Non-pigmented ciliary epithelial cell (primary cell): ENCODE data around the gene PRSS8.
"Not testable (repeated sequence)": the region's sequence is repeated elsewhere in the genome, so short reads cannot be mapped to it uniquely, and the experiment has no call there.

Experiments
- DNase-seq: peaks from one replicate; pipeline ENCODE4 v3.0.0-alpha.2; 2010; ENCODE audit warnings: low read depth

The PRSS8 gene

DNA sequence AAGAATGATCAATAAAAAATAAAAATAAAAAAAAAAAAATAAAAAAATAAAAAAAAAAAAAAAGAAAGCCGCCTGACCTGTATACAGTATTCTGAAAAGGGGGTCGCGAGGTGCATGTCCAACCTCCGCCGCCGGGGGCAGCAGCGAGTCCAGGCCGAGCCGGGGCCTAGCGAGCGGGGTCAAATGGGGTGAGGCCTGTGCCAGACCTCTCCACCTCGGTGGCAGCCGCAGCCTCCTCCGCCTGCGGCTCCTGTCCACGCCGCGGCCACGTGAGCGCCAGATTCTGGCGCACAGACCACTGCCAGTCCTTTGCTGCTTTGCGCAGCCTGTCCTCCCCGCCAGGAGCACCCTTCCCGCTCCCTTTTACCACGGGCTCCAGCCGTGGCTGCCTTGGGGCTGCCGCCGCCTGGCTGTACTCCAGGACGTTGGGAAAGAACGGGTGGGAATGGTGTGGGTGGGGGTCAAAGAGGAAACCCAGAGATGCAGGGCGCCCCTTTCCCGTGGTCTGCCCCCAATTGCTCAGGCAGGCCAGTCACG, 29.8 kb downstream of the PRSS8 start:
- no peak for DNase-seq

GRCh38 chr16:31100876-31101641, 34.5 kb downstream of the PRSS8 start:
- DNase-seq = not testable (repeated sequence)

GRCh38 chr16:31099860-31100638, 35.5 kb downstream of the PRSS8 start:
- no peak for DNase-seq

DNA sequence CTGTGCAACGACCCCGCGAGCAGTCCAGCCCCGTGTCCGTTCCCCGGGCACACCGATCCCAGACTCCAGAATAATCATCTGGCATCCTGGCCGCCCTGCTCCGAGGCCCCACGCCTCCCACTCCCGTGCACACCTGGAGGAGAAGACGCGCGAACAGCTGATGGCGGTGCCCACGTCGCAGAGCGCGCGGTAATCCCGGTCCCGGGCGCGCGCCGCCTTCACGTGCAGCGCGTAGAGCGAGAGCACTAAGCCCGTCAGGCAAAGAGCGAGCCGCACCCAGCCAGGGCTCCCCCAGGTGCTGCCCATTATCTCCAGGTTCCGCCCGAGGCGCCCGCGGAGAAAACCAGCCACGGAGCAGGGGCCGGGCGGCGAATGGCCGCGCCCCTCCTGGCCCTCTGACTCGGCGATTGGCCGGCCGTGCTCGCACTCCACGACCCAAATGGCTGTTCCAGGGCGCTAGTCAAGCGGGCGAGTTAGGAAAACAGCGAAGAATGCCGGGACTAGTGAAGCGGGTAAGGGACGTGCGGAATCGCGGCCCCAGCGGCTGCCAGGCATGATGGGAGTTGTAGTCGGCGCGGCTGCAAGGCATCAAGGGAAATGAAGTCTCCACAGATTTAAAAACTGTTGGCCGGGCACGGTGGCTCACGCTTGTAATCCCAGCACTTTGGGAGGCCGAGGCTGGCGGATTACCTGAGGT, 41.0 kb downstream of the PRSS8 start, which contains the start of gene VKORC1:
Gene VKORC1, minus strand, starts transcription at position 374 of the 697 bp plus-strand sequence. Its CDS starts 68 bp downstream, at position 306.
- peak; percentile 90 for DNase-seq

- no peak for DNase-seq
Measured at GRCh38 chr16:31094088-31094423, 41.5 kb downstream of the PRSS8 start.

- no peak for DNase-seq
Measured at GRCh38 chr16:31093132-31093703, 42.3 kb downstream of the PRSS8 start.

DNA sequence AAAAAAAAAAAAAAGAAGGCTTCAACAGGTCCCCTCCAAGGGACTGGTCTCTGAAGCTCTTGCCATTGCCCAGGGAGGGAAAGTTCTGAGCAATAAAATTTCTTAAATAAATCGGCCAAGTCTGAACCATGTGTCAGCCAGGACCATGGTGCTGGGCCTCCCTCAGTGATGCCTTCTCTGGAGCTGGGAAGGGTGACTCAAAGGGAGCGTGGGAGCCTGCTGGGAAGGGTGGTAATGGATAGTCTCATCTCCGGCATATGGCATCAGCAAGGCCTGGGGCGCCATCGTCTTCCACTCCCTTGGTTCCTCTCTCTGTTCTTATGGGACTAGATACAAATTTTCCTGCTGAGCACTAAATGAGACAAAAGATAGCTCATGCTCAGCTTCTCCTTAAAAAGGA, 43.2 kb downstream of the PRSS8 start:
- DNase-seq = no peak

GRCh38 chr16:31090540-31090939, 45.0 kb downstream of the PRSS8 start:
- DNase-seq = no peak

DNA sequence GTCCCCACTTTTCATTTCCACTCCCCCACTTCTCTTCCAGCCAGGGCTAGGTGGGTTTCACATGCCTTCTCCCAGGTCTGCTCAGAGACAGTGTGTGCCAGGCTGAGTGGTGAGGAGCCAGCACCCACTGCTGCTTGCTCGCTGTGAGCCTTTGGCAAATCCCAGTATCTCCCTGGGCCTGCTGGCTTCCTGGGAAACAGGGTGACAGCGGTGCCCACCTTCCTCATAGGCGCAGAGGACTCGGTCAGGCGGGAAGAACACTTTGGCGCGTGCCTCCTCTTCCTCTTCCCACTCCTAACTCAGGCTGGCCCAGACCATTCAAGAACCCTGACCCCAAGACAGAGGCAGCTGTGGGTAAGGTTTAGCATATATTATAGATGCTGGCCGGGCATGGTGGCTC, 46.3 kb downstream of the PRSS8 start:
- DNase-seq = no peak

DNA sequence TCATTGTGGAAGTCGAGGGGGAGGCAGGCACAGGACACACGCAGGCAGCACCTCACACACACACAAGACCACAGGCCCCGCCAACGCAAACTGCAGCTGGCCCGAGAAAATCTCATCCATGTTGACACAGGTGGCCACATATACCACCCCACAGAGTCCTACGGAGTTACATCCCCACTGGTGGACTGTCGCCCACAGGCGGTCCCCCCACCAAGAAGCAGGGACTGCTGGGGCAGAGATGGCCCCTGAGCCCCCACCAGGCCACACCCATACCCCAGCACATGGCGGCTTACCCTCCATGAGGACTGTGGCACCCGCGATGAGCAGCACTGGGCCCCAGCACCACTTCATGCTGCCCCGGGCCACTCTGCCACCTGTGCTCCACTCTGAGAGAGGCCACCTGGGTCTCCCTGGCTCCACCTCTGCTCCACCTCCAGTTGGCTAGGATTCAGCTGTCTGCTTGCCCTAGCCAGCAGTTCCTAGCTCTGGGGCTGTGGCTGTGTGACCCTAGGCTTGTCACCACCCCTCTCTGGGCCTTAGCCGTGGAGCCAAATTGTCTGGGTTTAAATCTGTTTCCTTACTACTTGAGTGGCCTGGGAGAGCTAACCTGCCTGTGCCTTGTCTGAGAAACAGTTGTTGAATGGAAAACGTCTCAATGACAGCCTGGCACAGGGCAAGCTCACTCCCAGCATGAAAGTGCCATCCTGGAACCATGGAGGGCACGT, 46.9 kb downstream of the PRSS8 start, which contains the start of gene PRSS53:
Gene PRSS53, minus strand, starts transcription at position 485 of the 725 bp plus-strand sequence. Its CDS starts 134 bp downstream, at position 351.
- no peak for DNase-seq

DNA sequence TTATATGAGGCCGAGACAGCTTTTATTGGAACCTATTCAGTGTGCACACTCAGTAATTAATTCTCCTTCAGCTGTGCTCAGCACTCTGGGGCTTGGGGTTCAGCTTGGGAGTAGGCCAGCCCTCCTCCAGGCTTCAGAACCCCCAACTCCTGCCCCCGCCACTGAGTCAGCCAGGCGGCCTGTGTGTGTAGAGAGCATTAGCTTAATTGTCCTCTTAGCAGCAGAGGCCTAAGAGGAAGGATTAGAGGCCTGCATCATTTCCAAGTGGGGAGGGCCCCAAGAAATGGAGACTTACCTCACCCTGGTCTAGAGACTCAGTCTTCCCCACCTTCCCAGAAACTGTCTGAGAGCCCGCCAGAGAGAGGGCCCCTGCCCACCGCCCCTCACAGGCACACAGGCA, 47.6 kb downstream of the PRSS8 start:
- DNase-seq = no peak

DNA sequence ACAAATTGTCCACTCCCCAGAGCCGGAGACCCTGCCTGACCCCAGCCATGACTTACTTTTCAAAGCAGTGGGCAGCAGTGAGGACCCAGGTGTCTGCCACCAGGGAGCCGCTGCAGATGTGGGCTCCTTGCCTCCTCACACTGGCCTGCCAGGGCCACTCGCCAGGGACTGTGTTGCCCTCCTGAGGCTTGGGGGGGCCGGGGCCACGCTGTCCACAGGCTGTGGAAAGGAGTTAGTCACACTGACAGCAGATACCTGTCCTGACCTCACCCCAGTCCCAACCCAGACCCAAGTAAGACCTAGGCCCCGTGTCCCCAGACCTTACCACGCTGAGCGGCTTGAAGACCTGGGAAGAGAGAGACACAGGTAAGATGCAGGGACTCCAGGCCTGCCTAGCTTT, 48.0 kb downstream of the PRSS8 start:
- DNase-seq = no peak

DNA sequence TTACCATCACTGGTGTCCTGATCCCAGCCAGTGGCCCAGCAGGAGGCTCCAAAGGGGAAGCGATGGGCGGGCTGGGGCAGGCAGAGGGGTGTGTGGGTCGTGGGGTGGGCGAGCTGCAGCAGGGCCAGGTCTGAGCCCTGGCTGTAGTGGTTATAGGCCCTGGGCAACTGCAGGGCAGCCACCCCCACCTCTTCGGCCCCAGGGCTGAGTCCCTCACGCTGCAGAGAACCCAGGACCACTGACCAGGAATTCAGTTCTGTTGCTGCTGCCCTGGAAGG, 49.0 kb downstream of the PRSS8 start:
- DNase-seq = no peak

DNA sequence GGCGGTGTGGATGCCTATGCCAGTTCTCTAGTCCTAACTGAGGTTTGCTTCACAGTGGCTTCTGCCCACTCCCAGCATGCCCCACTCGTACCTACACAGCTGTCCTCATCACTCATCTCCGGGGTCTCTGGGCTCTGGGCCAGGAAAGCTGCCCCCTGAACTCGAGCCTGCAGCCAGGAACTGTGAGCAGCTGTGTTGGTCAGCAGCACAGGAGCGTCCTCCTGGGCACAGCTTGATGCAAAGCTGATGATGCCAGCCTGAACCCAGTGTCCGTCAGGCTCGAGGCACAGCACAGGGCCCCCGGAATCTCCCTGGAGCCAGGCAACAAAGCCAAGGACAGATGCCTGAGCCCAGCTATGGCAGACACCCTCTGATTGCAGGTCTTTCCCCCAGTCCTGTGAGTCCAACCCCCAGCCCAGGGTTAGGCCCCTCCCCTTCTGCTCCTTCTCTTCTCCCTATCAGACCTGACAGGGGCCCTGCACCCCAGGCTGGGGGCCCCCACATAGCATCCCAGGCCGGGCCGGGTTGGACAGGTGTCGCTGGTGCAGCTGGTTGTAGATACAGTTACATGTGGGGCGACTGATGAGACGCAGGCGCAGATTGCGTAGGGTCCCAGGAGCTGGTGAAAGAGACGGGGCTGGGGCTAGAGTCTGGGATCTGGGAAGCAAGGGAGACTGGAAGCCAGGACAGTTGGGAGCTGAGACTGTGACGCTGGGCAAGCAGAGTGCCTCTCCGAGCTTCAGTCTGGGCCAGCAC, 49.5 kb downstream of the PRSS8 start:
- DNase-seq = no peak

- no peak for DNase-seq
Measured at GRCh38 chr16:31085411-31085810, 50.1 kb downstream of the PRSS8 start.

DNA sequence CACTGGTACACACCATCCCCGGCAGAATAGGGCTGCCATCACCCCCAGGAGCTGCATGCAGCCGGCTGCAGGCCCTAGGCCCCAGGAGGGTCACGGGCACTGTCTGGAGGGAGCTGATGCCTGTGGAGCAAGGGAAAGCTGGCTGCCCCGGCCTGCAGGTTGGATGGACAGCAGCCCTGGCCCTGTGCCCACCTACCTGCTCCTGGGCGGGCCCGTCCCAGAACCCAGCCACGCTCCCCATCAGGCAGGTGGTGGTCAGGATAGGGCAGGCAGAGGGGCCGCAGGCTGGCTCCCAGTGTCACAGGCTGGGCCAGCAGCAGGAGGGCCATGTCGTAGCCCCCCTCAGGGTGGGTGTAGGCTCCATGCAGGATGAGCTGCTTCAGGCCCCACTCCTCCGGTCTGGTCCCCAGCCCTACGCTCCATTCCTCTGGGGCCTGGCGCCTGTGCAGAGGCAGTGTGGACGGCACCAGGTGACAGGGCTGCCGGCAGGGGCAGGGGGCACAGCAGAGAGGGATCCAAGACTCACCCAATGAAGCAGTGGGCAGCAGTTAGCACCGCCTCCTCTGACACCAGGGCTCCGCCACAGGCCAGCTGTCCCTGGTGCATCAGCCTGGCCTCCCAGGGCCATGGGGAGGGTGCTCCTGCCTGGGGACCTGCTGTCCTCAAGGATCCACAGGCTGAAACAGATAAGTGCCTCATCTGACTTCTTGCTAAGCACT, 50.8 kb downstream of the PRSS8 start:
- DNase-seq = no peak

- DNase-seq = no peak
Measured at GRCh38 chr16:31083981-31084380, 51.5 kb downstream of the PRSS8 start.

DNA sequence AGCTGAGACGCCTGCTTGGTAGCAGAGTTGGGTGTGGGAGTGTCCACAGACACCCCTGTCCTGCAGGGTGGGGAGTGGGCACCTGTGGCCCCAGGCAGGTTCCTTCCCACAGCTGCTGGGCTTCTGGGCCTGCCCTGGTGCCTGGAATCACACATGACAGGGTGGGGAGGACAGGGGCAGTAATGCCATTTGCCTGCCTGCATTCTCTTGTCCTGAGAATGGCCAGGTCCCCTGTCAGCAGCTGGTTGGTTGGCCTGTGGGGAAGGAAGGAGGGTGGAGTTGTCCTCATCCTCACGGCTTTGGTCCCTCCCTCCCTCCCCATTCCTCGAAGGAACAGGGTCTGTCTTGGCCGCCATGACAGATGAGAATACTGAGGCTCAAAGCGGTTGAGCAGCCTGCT, 52.0 kb downstream of the PRSS8 start:
- DNase-seq = no peak

DNA sequence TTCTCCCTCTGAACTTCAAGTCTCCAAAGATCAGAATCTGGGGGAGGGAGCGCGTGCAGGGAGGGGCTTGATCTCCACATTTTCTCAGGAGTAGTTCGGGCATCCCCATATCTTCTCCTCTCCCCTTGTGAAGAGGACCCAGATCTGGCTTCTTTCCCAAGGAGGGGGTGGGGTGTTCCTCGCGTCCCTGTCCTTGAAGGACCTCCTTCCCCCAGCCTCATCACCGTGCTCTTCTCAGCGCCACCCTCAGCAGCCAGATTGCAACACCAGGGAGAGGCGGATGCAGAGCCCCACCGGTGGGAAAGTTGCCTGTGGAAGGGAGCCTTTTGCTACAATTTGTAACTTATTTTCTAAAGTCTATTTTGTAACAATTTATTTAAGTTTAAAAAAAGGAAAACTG, 52.4 kb downstream of the PRSS8 start:
- DNase-seq = no peak

- DNase-seq = no peak
Measured at GRCh38 chr16:31082368-31083045, 53.0 kb downstream of the PRSS8 start.
